HFFc6 (cell line): ENCODE data around the gene ARHGAP26. TPM values are rescaled to one million over a fixed set of nuclear protein-coding genes. Genes with fewer than 3 reads are reported as not detected.

Experiments used
- DNase-seq: peaks from one replicate; pipeline ENCODE4 v3.0.0-alpha.2; 2018
- H3K27ac Mint-ChIP-seq: 2 replicates; pipeline ENCODE4 v1.8.0; 2020; ENCODE audit warnings: mild to moderate bottlenecking, mixed read lengths
- H3K27me3 Mint-ChIP-seq: 2 replicates; pipeline ENCODE4 v1.8.0; 2021; ENCODE audit warnings: mild to moderate bottlenecking, moderate library complexity, mixed read lengths; ENCODE audit not compliant: insufficient read depth
- H3K36me3 Mint-ChIP-seq: 2 replicates; pipeline ENCODE4 v1.8.0; 2021; ENCODE audit warnings: low read depth, mixed read lengths
- H3K4me1 Mint-ChIP-seq: 2 replicates; pipeline ENCODE4 v1.8.0; 2020; ENCODE audit warnings: low read depth, mixed read lengths
- H3K4me3 Mint-ChIP-seq: 2 replicates; pipeline ENCODE4 v1.8.0; 2020; ENCODE audit warnings: mild to moderate bottlenecking, moderate library complexity, mixed read lengths
- H3K9me3 Mint-ChIP-seq: 2 replicates; pipeline ENCODE4 v1.8.0; 2020; ENCODE audit warnings: mild to moderate bottlenecking, mixed read lengths
- total RNA-seq, 6 experiments: library from RNA; stranded (reverse); fragmentation: NEBNext Ultra II Directional; extraction: Animal tissue kit (Norgen Biotek cat#: 25700); gene quantifications; 2 replicates in 1 of 6; 3 replicates in 5 of 6; pipeline ENCODE4 v1.2.3, GENCODE V29; 2021
- TF ChIP-seq, protein P1 (sequence below): fragments of 200-600 bp; sonication (generic); IDR thresholded peaks from 2 replicates; pipeline ENCODE4 v1.5.0; 2021; ENCODE audit warnings: antibody characterized with exemption, mild to moderate bottlenecking

The ARHGAP26 gene
- total RNA-seq, 6 experiments from 2014 or later, result 2.3 to 3.6 (median 3.1) TPM

DNA sequence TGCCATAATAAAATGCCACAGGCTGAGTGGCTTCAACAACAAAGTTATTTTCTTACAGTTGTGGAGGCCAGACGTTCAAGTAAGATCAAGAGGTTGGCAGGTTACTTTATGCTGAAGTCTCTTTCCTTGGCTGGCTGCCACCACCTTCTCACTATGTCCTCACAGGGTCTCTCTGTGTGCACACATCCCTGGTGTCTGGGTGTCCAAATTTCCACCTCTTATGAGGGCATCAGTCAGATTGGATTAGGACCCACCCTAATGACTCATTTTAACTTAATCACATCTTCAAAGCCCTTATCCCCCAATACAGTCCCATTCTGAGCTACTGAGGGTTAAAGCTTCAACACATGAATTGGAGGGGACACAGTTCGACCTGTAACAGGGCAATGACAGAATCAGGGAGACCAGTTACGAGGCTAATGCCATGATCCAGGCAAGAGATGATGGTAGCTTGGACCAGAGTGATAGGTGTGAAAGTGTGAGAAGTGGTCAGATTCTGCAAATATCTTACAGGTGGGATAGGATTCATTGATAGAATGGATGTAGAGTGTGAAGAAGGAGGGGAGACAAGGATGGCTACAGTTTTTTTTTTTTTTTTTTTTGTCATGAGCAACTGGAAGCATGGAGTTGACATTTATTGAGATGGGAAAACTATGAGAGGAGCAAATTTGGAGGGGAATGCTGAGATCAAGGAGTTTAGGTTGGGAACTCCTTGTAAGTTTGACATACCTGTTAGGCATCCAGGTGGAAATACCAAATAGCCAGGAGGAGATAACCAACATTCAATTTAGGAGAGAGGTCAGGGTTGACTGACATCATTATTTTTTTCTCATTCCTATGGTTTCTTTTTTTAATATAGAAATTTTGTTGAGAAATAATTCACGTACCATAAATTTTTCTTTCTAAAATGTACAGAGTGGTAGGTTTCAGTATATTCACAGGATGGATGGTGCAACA, 44.7 kb upstream of the ARHGAP26 start:
- DNase-seq, result no peak
- Mint-ChIP-seq H3K4me1 (peaks cover 34% of the 10 kb centered on the region), H3K27ac (peak overlapping the region; percentile 95), H3K27me3 (no peaks in the 10 kb centered on the region), H3K4me3 (peak overlapping the region; percentile 50), H3K36me3 (peaks cover 4% of the 10 kb centered on the region; the same call in 1 of the 2 replicates), H3K9me3 (no peaks in the 10 kb centered on the region)
- TF ChIP-seq, protein P1, sequence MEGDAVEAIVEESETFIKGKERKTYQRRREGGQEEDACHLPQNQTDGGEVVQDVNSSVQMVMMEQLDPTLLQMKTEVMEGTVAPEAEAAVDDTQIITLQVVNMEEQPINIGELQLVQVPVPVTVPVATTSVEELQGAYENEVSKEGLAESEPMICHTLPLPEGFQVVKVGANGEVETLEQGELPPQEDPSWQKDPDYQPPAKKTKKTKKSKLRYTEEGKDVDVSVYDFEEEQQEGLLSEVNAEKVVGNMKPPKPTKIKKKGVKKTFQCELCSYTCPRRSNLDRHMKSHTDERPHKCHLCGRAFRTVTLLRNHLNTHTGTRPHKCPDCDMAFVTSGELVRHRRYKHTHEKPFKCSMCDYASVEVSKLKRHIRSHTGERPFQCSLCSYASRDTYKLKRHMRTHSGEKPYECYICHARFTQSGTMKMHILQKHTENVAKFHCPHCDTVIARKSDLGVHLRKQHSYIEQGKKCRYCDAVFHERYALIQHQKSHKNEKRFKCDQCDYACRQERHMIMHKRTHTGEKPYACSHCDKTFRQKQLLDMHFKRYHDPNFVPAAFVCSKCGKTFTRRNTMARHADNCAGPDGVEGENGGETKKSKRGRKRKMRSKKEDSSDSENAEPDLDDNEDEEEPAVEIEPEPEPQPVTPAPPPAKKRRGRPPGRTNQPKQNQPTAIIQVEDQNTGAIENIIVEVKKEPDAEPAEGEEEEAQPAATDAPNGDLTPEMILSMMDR, result no peak

DNA sequence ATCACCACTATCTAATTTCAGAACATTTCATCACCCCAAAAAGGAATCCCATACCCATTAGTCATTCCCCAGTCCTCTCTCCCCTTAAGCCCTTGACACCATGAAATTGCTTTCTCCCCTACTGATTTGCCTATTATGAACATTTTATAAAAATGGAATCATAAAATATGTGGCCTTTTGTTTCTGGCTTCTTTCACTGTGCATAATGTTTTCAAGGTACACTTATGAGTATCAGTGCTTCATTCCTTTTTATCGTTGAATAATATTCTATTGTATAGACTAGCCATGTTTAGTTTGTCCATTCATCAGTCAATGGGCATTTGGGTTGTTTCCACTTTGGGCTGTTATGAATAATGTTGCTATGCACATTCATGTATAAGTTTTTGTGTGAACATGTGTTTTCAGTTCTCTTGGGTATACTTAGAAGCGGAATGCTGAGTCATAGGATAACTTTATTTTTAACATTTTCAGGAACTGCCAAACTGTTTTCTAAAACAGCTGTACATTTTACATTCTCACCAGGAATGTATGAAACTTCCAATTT, 43.9 kb upstream of the ARHGAP26 start:
- peak; percentile 93 for DNase-seq
- no peaks in the 10 kb centered on the region for H3K9me3 Mint-ChIP-seq
- TF ChIP-seq, protein P1, result no peak
- peak overlapping the region; percentile 95 for H3K27ac Mint-ChIP-seq
- H3K27me3 Mint-ChIP-seq, result no peaks in the 10 kb centered on the region
- H3K4me3 Mint-ChIP-seq, result peak overlapping the region; percentile 50
- peaks cover 4% of the 10 kb centered on the region; the same call in 1 of the 2 replicates for H3K36me3 Mint-ChIP-seq
- peaks cover 34% of the 10 kb centered on the region for H3K4me1 Mint-ChIP-seq

DNA sequence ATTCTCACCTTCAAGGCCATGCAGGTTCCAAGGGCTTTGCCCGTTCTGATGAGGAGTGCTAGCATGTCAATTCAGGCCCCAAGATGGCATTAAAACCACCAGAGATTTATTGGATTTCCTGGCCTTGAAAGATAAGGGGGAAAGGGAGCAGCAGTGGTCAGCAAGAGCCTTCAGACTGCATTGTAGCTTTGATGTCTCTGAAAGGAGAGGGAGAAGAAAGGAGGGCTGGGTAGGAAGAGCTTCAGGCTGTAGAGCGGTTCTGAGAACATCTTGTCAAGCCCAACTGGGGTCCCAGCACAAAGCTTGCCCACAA, 42.5 kb upstream of the ARHGAP26 start:
- DNase-seq, result no peak
- H3K27ac Mint-ChIP-seq, result peak overlapping the region; percentile 95
- H3K4me3 Mint-ChIP-seq, result no peak overlapping the region
- H3K27me3 Mint-ChIP-seq, result no peaks in the 10 kb centered on the region
- peaks cover 34% of the 10 kb centered on the region for H3K4me1 Mint-ChIP-seq
- TF ChIP-seq, protein P1, result no peak
- H3K36me3 Mint-ChIP-seq, result peaks cover 4% of the 10 kb centered on the region; the same call in 1 of the 2 replicates
- H3K9me3 Mint-ChIP-seq, result no peaks in the 10 kb centered on the region

DNA sequence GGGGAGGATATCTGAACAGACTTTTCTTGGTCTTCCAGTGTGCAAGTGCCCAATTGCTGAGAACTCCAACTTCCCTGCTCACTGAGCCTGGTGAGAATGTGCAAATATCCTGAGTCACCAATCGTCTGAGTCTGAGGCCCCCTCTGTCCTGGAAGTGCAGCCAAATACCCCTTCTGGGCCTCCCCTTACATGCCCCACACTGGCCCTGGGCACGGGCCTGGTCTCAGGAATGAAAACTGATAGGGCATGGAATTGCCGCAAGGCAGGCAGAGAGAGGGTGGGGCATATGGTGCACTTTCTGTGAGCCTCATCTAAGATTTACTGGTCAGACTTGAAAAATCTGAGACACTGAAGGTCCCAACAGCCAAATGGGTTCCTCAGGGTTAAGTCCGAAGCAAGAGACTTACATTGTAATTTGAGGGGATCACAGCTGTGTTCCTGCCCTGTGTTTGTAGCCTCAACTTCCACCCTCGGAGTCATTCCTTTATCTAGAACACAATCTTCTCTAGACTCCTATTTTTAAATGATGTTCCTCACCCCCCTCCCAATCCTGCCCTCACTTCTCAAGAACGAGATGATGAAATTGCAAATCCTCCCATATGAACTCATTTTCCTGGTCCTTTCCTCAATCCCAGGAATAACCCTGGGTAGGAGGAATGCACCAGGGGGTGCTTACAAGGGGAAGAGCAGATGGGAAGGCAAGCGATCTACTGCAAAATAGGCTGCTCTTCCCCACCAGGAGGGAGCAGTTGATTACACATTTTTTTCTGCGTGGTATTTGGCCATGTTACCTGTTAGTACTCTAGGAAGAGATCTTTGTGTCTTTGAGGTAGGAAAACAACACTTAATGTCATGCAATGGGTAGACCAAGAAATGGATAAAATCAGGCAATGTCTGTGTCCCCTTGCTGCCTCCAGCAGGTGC, 34.6 kb upstream of the ARHGAP26 start:
- no peak for DNase-seq
- Mint-ChIP-seq H3K9me3 (no peaks in the 10 kb centered on the region), H3K27ac (no peak overlapping the region), H3K36me3 (no peaks in the 10 kb centered on the region), H3K4me1 (peaks cover 9% of the 10 kb centered on the region), H3K27me3 (peaks cover under 1% of the 10 kb centered on the region), H3K4me3 (no peak overlapping the region)
- TF ChIP-seq, protein P1, result no peak

DNA sequence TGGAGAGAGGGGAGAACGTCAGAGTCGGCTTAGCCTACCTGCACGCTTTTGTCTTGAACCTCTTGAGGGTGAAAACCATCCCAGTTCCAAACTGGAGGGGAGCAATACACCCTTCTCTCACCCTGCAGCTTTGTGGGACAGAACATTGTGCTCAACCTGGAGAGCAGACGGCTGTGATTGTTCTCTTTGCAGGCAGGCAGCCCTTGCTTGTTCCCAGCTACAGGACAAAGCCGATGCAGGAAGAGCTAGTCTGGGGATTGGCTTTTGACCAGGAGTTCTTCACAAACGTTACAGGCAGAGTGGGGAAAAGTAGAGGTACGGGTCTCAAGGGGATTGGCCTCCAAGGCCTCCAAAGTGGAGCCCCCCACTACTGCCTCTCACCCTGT, 33.9 kb upstream of the ARHGAP26 start:
- peaks cover 15% of the 10 kb centered on the region for H3K4me1 Mint-ChIP-seq
- H3K36me3 Mint-ChIP-seq, result no peaks in the 10 kb centered on the region
- H3K27me3 Mint-ChIP-seq, result peaks cover 3% of the 10 kb centered on the region
- no peaks in the 10 kb centered on the region for H3K9me3 Mint-ChIP-seq
- H3K27ac Mint-ChIP-seq, result no peak overlapping the region
- H3K4me3 Mint-ChIP-seq, result no peak overlapping the region
- TF ChIP-seq, protein P1, result no peak
- DNase-seq, result no peak
